NCI-H1048 (cell line): ENCODE data around the gene TRPM2.
"Not testable (repeated sequence)": the region's sequence is repeated elsewhere in the genome, so short reads cannot be mapped to it uniquely, and the experiment has no call there.

Experiments used
- DNase-seq: peaks from one replicate; lab custom pipeline; 2025; lab: John Stamatoyannopoulos, UW

The TRPM2 gene

DNA sequence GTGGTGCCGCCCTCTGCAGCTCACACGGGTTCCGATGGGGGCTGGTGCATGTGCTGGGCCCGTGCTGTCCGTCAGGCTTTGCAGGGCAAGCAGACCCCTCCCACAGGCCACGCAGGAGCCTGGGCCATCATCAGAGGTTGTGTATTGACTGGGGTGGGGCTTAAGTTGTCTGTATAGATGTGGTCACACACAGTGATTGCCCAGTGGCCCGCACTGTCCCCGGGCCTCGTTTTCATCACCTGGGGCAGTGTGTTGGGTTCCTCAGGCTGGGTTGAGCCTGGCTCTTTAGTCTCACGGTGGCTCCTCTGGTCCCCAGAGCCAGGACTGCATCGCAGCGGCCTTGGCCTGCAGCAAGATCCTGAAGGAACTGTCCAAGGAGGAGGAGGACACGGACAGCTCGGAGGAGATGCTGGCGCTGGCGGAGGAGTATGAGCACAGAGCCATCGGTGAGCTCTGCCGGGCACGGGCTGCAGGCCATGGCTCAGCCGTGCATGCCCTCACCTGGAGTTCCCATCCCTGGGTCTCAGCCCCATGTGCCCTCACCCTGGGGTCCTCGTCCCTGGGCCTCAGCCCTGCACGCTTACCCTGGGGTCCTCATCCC is 44.1 kb downstream of the TRPM2 start:
- DNase-seq, result no peak

DNA sequence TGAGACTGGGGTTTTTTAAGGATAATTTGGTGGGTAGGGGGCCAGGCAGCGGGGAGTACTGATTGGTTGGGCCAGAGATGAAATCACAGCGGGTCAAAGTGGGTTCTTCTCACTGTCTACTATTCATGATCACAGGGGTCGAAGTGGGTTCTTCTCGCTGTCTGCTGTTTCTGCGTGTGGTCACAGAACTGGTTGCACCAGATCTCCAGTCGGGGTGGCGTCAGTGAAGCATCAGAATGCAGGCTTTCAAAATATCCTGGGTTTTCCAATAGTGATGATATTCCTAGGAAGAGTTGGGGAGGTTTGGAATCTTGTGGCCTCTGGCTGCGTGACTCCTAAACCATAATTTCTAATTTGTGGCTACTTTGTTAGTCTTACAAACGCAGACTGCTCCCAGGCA is 45.1 kb downstream of the TRPM2 start:
- DNase-seq, result no peak

DNA sequence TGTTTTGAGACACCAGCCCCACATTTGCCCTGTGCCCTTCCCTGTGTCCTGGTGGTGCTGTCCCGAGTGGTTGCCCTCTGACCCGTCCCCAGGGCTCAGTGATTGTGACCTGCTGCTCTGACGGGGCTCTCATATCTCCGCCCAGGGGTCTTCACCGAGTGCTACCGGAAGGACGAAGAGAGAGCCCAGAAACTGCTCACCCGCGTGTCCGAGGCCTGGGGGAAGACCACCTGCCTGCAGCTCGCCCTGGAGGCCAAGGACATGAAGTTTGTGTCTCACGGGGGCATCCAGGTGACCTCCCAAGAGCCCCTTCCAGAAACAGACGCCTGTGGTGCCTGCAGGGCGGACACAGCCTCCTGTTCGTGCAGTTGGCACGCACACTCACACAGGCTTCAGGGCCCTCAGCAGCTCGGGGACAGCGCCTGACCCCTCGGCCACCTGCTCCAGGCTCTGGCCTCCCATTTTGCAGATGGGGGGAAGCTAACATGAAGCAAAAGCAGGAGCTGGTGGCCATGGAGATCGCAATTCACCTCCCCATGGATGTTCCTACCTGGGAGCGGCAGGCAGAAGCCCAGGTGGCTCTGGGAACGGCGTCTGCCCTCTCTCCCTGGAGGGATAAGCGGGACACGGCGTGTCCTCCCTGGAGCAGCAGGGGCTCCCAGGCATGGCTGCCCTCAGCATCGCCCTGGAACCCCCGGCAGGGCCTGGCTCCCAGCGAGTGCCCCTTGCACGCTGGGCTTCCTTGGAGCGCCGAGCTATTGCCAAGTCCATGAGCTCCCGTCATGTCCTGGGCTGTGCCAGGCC is 45.9 kb downstream of the TRPM2 start:
- no peak for DNase-seq

DNA sequence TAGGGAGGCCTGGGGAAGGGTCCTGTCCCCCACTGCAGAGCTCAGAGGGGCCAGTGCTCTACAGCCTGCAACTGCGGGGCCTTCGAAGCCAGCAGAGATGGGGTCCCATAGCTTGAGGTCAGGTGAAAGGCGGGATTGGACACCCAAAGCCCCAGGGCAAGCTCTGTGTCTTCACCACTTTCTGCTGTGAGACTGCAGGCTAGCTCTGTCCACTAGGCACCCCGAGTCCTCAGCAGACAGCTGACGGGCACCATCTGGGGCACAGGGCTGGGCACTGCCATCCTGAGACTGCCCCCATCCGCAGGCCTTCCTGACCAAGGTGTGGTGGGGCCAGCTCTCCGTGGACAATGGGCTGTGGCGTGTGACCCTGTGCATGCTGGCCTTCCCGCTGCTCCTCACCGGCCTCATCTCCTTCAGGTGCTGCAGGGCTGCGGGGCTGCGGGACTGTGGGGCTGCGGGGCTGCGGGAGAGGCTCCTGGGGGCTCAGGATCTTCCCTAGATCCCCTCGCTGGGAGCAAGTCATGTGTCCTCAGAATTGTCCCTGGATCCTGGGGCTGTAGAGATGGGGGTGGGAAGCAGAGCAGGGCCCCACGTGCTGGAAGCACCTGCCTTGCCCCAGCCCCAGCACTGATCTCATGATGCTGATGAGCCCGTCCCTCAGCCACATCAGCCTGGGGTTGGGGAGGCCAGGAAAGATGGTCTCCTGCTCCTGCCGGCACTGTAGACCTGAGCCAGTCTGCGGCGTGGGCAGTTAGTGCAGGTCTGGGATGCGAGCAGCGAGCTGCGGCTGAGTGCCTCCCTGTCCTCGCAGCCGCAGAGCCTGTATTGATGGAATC is 46.8 kb downstream of the TRPM2 start:
- DNase-seq, result no peak

DNA sequence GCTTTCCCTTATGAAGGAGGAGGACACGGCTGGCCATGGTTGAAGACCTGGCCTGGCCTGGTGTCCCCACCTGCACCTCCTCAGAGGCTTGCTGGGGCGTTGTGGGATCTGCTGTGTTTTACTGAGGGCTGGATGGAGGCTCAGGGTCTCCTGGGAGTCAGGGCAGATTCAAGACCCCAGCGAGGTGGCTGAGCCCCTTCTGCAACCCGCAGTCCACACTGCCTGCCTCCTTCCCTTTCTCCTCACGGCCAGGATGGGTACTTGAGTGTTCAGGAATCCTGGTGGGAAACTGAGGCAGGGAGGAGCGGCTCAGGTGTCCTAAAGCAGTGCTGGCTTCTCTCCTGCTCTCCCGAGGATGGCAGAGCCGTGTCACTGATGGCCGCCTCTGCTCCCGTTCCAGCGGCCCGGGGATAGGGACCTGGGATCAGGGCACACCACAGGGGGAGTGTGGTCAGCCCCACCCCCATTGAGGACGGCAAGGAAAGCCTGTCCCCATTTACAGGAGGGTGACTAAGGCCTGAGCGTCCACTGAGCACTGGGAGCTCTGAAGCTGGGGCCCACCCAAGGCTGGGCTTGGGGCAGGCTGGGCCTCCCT is 47.5 kb downstream of the TRPM2 start:
- DNase-seq, result no peak

DNA sequence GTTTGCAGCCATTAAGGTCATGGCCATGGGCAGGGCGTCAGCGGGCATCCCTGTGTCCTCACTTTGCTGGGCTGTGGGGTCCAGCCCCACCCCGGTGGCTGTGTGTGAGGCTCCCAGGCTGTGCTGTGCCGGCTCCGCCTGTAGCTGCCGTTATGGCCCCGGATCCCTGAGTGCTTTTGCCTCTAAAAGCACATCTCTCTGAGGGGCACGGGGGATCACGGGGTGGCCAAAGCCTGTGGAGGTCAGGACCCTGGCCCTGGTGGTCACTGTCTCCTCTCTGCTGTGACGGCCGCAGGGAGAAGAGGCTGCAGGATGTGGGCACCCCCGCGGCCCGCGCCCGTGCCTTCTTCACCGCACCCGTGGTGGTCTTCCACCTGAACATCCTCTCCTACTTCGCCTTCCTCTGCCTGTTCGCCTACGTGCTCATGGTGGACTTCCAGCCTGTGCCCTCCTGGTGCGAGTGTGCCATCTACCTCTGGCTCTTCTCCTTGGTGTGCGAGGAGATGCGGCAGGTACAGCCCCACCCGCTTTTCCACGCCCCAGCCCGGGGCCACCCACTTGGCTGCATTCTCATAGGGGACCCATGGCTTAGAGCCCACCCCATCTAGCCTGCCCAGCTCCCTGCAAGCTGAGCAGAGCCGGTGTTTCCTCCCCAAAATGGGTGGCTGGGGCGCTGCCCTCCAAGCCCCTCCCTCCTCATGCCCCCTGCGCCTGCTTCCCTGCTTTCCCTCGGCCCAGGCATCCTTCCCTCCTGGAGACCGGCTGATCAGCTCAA is 48.2 kb downstream of the TRPM2 start:
- DNase-seq, result no peak

DNA sequence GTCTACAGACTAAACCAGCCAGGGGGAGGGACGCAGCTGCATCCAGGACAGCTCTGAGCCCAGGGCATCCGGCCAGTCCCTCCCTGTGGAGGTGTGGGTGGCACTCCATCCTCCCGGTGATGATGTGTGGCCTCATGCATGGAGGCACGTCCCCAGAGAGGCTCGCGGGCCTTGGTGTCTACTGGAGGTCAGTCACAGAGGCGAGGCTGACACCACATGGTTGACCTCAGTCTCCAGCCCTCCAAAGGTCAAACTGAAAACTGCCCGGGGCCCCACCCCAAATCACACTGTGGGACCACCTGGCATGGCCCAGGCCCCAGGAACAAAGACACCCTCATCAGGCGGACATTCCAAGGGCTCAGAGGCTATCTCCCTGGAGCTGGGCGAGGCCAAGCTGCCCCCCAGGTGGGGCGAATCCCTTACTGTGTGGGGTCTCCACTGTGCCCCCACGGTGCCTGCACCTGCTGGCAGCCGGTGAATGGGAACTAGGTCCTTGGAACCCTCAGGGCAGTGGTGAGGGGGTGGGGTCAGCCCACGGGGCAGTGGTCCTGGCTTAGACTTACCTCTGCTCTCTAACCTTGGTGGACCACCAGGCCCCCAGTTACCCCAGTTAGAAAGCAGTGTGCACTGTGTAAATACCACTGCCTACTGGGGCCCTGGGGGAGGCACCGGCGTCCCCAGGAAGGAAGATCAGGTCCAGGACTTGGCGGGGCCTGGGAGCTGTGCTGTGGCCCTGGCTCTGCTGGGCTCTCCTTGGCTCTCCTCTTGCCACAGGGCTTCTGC is 49.1 kb downstream of the TRPM2 start:
- DNase-seq, result no peak

DNA sequence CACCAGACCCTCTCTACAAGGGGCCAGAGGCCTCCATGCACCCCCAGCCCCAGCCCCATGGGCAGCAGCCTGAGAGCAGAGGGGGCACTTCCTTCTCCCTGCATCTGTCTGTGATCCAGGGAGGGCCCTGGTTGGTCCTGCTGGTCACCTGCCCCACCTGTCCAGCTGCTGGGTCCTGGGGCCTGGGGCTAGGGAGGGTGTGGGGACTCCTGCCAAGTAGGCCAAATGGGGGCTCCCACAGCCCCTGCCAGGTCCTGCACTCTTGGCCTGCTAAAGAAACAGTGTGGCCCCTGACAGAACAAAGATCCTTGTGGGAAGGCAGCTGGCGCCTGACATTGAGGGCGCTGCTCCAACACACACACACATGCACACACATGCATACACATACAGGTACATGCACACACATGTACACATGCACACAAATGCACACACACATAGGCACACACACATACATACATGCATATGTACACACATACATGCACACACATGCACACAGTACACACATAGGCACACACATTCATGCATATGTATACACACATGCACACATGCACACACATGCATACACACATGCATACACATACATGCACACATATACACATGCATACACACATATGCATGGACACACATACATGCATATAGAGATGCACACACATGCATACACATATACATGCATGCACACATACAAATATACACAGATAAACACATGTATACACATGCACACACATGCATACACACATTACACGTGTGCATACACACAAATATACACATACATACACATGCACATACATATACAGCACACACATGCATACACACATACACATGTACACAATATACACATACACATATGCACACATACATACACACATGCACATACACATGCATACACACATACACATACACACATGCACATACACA is 49.9 kb downstream of the TRPM2 start:
- DNase-seq, result no peak

DNA sequence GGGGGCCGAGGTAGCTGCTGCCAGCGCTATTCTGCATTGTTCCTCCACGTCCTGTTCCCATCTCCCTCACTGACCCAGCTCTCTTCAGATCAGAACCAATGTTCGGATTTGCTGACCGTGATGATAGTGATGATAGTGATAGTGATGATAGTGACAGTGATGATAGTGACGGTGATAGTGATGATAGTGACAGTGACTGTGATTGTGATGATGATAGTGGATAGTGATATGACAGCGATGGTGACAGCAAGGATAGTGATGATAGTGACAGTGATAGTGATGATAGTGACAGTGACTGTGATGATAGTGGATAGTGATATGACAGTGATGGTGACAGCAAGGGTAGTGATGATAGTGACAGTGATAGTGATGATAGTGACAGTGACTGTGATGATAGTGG is 51.1 kb downstream of the TRPM2 start:
- DNase-seq, result not testable (repeated sequence)

DNA sequence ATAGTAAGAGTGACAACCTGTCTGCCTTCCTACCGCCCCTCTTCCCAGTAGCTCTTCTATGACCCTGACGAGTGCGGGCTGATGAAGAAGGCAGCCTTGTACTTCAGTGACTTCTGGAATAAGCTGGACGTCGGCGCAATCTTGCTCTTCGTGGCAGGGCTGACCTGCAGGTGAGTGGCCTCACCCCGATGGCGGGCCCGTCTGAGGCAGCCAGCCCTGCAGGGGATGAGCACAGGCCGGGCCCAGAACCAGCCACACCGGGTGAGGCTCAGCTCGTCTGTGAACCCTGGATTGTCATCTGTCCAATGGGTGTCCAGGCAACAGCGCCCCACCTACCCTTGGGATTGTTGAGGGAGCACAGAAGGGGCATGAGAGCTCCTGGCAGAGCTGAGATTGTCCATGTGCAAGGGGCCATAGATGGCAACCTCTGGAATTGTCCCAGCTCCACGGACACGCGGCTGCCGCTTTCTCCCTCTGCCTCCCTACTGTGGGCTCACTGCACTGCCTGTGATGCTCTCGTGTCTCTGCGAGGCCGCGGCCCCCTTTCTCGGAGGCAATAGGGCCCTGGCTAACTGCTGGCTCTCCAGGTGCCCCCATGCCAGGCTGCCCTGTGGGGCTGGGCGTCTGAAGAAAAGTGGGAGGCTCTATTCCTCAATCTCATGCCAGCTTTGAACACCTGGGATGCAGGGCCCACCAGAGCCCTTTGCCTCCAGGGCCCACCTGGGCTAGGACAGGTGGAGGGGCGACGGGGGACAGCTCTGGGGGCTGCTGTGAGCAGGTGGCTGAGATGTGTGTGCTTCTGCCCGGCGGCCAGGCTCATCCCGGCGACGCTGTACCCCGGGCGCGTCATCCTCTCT is 51.9 kb downstream of the TRPM2 start:
- DNase-seq, result no peak

DNA sequence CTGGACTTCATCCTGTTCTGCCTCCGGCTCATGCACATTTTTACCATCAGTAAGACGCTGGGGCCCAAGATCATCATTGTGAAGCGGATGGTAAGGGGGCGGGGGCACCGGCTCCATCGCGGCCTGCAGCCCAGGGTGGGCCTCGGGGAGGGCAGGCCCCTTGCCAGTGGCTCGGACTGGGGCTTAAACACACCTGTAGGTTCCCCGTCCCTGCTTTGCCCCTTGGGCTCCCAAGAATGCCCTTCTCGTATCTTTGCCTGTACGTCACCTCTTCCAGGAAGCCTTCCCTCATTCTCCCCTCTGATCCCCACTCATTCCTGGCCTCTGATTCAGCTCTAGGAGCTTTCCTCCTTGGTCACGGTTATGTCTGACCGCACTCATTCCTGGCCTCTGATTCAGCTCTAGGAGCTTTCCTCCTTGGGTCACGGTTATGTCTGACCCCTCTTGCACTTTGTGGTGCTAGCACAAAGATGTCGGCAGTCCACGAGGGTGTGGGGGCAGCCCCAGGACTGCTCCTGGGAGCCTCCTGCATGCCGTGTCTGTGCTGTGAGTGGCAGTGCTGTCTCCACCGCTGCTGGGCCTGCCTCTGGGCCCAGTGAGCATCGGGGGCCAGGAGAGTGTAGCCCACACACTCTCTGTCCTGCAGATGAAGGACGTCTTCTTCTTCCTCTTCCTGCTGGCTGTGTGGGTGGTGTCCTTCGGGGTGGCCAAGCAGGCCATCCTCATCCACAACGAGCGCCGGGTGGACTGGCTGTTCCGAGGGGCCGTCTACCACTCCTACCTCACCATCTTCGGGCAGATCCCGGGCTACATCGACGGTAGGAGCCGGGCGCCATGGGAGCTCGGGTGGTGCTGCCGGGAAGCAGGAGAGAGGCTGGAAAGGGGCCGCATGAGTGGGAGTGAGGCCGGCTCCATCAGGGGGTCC is 52.8 kb downstream of the TRPM2 start:
- no peak for DNase-seq

DNA sequence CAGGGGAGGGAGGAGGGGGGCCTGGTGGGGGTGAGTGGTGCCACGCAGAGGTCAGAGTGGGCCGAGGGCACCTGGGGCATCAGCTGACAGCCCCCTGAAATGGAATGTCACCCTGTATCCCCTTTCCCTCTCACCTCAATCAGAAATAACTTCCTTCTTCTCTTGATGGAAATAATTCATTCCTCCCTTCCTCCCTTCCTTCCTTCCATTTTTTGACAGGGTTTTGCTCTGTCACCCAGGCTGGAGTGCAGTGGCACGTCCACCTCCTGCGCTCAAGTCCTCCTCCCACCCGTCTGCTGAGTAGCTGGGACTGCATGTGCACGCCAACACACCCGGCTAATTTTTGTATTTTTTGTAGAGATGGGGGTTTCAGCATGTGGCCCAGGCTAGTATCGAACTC is 53.5 kb downstream of the TRPM2 start:
- no peak for DNase-seq

DNA sequence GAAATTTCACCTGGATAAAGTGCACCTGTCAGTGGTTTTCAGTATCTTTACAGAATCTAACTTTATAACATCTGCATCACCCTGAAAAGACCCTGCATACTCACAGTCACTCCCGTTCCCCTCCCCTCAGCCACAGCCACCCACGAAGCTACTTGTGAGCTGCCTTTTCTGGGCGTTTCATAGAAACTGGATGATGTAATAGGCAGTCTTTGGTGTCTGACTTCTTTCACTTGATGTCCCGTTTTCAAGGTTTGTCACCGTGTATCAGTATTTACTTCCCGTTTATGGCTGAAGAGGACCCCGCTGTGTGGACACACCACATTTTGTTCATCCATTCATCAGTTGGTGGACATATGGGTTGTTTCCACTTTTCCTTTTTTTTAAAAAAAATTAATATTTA is 54.1 kb downstream of the TRPM2 start:
- no peak for DNase-seq

DNA sequence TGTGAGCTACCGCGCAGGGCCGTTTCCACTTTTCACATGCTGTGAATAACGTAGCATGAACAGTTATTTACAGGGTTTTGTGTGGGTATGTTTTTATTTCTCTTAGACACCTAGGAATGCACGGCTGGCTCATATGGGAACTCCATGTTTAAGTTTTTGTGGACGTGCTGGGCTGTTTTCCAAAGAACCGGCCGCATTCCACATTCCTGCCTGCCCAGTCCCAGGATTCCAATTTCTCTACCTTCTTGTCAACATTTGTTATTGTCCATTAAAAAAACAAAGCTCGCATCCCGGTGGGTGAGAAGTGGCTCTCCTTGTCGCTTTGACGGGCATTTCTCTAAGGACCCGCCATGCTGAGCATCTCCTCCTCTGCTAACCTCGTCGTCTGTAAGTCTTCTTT is 54.8 kb downstream of the TRPM2 start:
- DNase-seq, result no peak

DNA sequence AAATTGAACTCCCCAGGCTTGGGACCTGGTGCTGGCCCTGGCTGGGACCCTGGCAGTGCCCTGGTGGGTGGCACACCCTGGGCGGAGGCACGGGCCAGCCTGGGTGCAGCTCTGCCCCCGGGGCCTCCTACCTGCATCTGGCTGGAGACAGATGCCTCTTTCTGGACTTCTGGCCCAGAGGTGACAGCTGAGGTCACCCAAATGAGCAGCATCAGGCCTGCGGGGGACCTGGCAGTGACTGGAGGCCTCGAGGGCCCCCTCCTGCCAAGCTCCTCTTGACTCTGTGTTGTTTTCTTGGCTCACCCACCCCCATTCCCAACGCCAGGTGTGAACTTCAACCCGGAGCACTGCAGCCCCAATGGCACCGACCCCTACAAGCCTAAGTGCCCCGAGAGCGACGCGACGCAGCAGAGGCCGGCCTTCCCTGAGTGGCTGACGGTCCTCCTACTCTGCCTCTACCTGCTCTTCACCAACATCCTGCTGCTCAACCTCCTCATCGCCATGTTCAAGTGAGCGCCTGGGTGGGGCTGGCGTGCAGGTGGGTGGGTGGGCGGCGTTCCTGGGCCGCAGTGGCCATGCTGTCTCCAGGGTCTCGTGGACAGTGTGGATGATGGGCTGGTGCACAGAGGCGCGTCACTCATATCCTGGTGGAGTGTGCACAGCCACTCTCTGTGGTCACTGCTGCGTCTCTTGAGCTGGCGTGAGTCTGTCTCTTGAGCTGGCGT is 60.3 kb downstream of the TRPM2 start:
- no peak for DNase-seq

DNA sequence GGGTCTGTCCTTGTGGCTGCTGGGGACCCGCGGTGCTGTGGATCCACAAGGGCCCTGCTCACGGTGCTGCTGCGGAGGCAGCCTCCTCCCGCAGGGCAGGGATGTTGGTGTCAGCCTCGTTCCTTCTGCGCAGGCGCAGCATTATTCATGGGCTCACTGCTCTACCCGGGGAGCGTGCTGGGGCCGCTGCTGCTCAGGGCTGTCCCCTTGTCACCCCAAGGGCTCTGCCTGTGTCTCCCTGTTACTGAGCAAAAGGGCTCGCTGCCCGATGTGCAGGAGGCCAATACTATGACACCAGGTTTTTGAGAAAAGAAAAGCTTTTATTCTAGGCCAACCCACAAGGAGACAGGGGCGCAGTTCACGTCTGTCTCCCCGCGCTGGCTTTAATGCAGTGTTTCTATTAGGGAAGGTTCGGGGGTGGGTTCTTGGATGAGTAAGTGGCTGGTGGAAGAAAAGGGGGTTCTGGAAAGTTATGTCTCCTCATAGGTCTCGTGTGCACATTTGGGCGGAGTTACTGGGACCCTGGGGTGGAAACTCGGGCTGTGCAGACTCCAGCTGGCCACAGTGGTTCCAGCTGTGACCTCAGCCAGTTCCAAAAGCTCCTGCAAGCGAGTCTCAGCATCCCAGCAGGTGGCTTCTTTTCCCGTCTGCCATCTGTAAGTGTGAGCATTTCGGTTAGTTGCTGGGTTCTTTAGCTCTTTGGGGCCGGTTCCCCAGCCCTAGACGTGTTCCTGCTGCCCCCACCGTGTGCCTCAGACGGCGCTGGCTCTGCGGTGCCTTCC is 61.1 kb downstream of the TRPM2 start:
- no peak for DNase-seq
